ENCODE data around the gene YEATS4. TPM values are rescaled to one million over a fixed set of nuclear protein-coding genes. Genes with fewer than 3 reads are reported as not detected.

Gene YEATS4
- total RNA-seq, 1 experiment from 2014 or later = 37.1 TPM

DNA sequence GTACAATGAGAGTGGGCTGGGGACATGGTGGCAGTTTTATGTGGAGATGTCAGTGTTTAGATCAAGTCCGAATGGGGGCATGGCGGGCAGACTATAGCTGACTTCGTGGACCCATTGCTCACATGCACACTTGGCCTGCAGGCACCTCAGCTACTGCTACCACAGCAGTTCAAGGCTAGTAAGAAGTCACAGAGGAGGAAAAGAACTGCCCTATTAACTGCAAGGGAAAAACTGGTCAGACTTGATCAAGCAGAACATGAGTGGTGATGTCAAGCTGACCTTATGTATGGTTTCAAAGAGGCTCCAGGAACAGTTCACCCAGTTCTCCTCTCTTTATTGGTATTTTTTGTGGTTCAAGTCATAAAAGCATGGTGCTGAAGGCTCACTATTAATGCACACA, 80.5 kb downstream of the YEATS4 start:
- CTCF ChIA-PET = no interaction called here
- Mint-ChIP-seq H3K27me3 (ENCODE audit: low read depth) (no peaks in the 10 kb centered on the region; the same call in 1 of the 2 replicates), H3K9me3 (peaks cover 9% of the 10 kb centered on the region), H3K4me3 (no peak overlapping the region), H3K27ac (no peak overlapping the region), H3K36me3 (no peaks in the 10 kb centered on the region), H3K4me1 (peaks cover 3% of the 10 kb centered on the region; the same call in 1 of the 2 replicates)
- ATAC-seq = no peak
- POLR2A ChIA-PET = no interaction called here
- no peak for DNase-seq (ENCODE audit: low spot score)
- TF ChIP-seq, protein P1, sequence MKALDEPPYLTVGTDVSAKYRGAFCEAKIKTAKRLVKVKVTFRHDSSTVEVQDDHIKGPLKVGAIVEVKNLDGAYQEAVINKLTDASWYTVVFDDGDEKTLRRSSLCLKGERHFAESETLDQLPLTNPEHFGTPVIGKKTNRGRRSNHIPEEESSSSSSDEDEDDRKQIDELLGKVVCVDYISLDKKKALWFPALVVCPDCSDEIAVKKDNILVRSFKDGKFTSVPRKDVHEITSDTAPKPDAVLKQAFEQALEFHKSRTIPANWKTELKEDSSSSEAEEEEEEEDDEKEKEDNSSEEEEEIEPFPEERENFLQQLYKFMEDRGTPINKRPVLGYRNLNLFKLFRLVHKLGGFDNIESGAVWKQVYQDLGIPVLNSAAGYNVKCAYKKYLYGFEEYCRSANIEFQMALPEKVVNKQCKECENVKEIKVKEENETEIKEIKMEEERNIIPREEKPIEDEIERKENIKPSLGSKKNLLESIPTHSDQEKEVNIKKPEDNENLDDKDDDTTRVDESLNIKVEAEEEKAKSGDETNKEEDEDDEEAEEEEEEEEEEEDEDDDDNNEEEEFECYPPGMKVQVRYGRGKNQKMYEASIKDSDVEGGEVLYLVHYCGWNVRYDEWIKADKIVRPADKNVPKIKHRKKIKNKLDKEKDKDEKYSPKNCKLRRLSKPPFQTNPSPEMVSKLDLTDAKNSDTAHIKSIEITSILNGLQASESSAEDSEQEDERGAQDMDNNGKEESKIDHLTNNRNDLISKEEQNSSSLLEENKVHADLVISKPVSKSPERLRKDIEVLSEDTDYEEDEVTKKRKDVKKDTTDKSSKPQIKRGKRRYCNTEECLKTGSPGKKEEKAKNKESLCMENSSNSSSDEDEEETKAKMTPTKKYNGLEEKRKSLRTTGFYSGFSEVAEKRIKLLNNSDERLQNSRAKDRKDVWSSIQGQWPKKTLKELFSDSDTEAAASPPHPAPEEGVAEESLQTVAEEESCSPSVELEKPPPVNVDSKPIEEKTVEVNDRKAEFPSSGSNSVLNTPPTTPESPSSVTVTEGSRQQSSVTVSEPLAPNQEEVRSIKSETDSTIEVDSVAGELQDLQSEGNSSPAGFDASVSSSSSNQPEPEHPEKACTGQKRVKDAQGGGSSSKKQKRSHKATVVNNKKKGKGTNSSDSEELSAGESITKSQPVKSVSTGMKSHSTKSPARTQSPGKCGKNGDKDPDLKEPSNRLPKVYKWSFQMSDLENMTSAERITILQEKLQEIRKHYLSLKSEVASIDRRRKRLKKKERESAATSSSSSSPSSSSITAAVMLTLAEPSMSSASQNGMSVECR (CRISPR knock-in tag; IDR thresholded peaks at IDR 0.05; ENCODE audit: borderline replicate concordance) = no peak
- TF ChIP-seq ZNF396 (CRISPR knock-in tag; IDR thresholded peaks at IDR 0.05; ENCODE audit: borderline replicate concordance) = no peak
- no peak for TF ChIP-seq NFE2L1 (CRISPR knock-in tag; IDR thresholded peaks at IDR 0.05)
- TF ChIP-seq NR2C2 (CRISPR knock-in tag; IDR thresholded peaks at IDR 0.05) = no peak
- no peak for TF ChIP-seq JUN (CRISPR knock-in tag; IDR thresholded peaks at IDR 0.05)
- no peak for TF ChIP-seq TP53 (CRISPR knock-in tag; IDR thresholded peaks at IDR 0.05)
- TF ChIP-seq FOXK1 (CRISPR knock-in tag; IDR thresholded peaks at IDR 0.05) = no peak
- TF ChIP-seq FOXJ3 (CRISPR knock-in tag; IDR thresholded peaks at IDR 0.05; ENCODE audit: borderline replicate concordance) = no peak
- TF ChIP-seq ZNF281 (CRISPR knock-in tag; IDR thresholded peaks at IDR 0.05) = no peak
- no peak for TF ChIP-seq E2F4 (CRISPR knock-in tag; IDR thresholded peaks at IDR 0.05; ENCODE audit: borderline replicate concordance, low read depth)
- no peak for TF ChIP-seq GRHL2 (CRISPR knock-in tag; IDR thresholded peaks at IDR 0.05; ENCODE audit: insufficient replicate concordance, severe bottlenecking)
- TF ChIP-seq JAZF1 (CRISPR knock-in tag; IDR thresholded peaks at IDR 0.05) = no peak

Other genes with a start within 250 kb of the YEATS4 start
- 124 to 134 TPM (median 132 TPM) in 3 replicates for gene CPSF6, start 120.2 kb upstream of the YEATS4 start, total RNA-seq (2021)
- 1.0 to 1.5 TPM (median 1.1 TPM) in 3 replicates for gene LYZ, start 11.4 kb upstream of the YEATS4 start, total RNA-seq (2021)
- gene FRS2, start 110.6 kb downstream of the YEATS4 start, total RNA-seq (2021) = 23.7 to 26.7 TPM (median 26.1 TPM) in 3 replicates
- gene CCT2, start 225.7 kb downstream of the YEATS4 start, total RNA-seq (2021) = 297 to 342 TPM (median 301 TPM) in 3 replicates